ENCODE data around the gene GFM1. TPM values are rescaled to one million over a fixed set of nuclear protein-coding genes. Genes with fewer than 3 reads are reported as not detected.

GFM1 gene
- total and polyA plus RNA-seq, 2 experiments from 2014 or later, result 24.5 to 59.9 TPM

DNA sequence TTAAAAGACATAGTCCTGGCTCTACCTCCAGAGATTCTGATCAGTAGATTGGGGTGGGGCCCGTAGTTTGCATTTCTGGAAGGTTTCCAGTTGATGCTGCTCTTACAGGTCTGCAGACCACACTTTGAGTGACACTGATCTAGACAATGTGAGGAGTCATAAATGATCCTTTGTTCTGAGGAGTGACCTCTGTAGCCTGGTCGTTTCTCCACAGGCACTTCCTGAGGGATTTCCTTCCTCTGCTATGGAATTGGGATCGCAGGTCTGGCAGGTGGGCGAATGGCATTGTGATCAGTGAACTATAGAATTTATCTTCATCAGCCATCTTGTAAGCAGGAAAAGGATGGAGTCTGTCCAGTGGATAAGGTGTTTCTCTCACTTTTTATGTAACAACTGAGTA lies 5.5 kb downstream of the GFM1 start:
- Mint-ChIP-seq H3K4me1 (peaks cover 3% of the 10 kb centered on the region; the same call in 2 of the 3 replicates), H3K9me3 (no peaks in the 10 kb centered on the region), H3K27me3 (ENCODE audit: insufficient read depth, low read depth, poor library complexity) (no peaks in the 10 kb centered on the region), H3K4me3 (no peak overlapping the region), H3K36me3 (ENCODE audit: low read depth) (peaks cover 45% of the 10 kb centered on the region), H3K27ac (no peak overlapping the region)
- Histone ChIP-seq H3K4me1 (ENCODE audit: insufficient read depth) (peaks cover 4% of the 10 kb centered on the region; the same call in 1 of the 2 replicates), H3F3A (replicated peaks; ENCODE audit: low read depth) (no peaks in the 10 kb centered on the region), H3K27ac (ENCODE audit: low read depth) (no peak overlapping the region), H2AFZ (no peak overlapping the region), H3K9me2 (ENCODE audit: insufficient read depth) (no peaks in the 10 kb centered on the region), H4K20me1 (replicated peaks; ENCODE audit: insufficient read depth) (0 out of 2 replicates have a peak, but pooled peaks cover 3% of the 10 kb centered on the region), H3K27me3 (ENCODE audit: insufficient read depth) (no peaks in the 10 kb centered on the region), H3K36me3 (ENCODE audit: insufficient read depth) (peaks cover 44% of the 10 kb centered on the region), H3K4me2 (no peak overlapping the region), H3K4me3 (no peak overlapping the region), H3K79me2 (replicated peaks; ENCODE audit: insufficient read depth) (peaks cover 34% of the 10 kb centered on the region)
- ATAC-seq, result no peak
- DNase-seq (ENCODE audit: low spot score), result no peak
- TF ChIP-seq ZNF331 (CRISPR knock-in tag; IDR thresholded peaks at IDR 0.05; ENCODE audit: low read depth), result no peak
- TF ChIP-seq CREB1 (CRISPR knock-in tag; IDR thresholded peaks at IDR 0.05; ENCODE audit: low read depth), result no peak
- no peak for TF ChIP-seq STAT1 (IDR thresholded peaks at IDR 0.05; ENCODE audit: unreplicated experiment)
- no peak for TF ChIP-seq ZNF114 (CRISPR knock-in tag; IDR thresholded peaks at IDR 0.05)
- TF ChIP-seq, protein P1, sequence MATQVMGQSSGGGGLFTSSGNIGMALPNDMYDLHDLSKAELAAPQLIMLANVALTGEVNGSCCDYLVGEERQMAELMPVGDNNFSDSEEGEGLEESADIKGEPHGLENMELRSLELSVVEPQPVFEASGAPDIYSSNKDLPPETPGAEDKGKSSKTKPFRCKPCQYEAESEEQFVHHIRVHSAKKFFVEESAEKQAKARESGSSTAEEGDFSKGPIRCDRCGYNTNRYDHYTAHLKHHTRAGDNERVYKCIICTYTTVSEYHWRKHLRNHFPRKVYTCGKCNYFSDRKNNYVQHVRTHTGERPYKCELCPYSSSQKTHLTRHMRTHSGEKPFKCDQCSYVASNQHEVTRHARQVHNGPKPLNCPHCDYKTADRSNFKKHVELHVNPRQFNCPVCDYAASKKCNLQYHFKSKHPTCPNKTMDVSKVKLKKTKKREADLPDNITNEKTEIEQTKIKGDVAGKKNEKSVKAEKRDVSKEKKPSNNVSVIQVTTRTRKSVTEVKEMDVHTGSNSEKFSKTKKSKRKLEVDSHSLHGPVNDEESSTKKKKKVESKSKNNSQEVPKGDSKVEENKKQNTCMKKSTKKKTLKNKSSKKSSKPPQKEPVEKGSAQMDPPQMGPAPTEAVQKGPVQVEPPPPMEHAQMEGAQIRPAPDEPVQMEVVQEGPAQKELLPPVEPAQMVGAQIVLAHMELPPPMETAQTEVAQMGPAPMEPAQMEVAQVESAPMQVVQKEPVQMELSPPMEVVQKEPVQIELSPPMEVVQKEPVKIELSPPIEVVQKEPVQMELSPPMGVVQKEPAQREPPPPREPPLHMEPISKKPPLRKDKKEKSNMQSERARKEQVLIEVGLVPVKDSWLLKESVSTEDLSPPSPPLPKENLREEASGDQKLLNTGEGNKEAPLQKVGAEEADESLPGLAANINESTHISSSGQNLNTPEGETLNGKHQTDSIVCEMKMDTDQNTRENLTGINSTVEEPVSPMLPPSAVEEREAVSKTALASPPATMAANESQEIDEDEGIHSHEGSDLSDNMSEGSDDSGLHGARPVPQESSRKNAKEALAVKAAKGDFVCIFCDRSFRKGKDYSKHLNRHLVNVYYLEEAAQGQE (IDR thresholded peaks at IDR 0.05; ENCODE audit: unreplicated experiment), result no peak
- TF ChIP-seq JUNB (IDR thresholded peaks at IDR 0.05; ENCODE audit: unreplicated experiment), result no peak
- no peak for TF ChIP-seq NANOG (IDR thresholded peaks at IDR 0.05; ENCODE audit: borderline replicate concordance)
- no peak for TF ChIP-seq POLR2AphosphoS5 (IDR thresholded peaks at IDR 0.05; ENCODE audit: low read depth)
- TF ChIP-seq EZH2phosphoT487 (IDR thresholded peaks at IDR 0.05; ENCODE audit: unreplicated experiment), result no peak
- TF ChIP-seq, protein P2, sequence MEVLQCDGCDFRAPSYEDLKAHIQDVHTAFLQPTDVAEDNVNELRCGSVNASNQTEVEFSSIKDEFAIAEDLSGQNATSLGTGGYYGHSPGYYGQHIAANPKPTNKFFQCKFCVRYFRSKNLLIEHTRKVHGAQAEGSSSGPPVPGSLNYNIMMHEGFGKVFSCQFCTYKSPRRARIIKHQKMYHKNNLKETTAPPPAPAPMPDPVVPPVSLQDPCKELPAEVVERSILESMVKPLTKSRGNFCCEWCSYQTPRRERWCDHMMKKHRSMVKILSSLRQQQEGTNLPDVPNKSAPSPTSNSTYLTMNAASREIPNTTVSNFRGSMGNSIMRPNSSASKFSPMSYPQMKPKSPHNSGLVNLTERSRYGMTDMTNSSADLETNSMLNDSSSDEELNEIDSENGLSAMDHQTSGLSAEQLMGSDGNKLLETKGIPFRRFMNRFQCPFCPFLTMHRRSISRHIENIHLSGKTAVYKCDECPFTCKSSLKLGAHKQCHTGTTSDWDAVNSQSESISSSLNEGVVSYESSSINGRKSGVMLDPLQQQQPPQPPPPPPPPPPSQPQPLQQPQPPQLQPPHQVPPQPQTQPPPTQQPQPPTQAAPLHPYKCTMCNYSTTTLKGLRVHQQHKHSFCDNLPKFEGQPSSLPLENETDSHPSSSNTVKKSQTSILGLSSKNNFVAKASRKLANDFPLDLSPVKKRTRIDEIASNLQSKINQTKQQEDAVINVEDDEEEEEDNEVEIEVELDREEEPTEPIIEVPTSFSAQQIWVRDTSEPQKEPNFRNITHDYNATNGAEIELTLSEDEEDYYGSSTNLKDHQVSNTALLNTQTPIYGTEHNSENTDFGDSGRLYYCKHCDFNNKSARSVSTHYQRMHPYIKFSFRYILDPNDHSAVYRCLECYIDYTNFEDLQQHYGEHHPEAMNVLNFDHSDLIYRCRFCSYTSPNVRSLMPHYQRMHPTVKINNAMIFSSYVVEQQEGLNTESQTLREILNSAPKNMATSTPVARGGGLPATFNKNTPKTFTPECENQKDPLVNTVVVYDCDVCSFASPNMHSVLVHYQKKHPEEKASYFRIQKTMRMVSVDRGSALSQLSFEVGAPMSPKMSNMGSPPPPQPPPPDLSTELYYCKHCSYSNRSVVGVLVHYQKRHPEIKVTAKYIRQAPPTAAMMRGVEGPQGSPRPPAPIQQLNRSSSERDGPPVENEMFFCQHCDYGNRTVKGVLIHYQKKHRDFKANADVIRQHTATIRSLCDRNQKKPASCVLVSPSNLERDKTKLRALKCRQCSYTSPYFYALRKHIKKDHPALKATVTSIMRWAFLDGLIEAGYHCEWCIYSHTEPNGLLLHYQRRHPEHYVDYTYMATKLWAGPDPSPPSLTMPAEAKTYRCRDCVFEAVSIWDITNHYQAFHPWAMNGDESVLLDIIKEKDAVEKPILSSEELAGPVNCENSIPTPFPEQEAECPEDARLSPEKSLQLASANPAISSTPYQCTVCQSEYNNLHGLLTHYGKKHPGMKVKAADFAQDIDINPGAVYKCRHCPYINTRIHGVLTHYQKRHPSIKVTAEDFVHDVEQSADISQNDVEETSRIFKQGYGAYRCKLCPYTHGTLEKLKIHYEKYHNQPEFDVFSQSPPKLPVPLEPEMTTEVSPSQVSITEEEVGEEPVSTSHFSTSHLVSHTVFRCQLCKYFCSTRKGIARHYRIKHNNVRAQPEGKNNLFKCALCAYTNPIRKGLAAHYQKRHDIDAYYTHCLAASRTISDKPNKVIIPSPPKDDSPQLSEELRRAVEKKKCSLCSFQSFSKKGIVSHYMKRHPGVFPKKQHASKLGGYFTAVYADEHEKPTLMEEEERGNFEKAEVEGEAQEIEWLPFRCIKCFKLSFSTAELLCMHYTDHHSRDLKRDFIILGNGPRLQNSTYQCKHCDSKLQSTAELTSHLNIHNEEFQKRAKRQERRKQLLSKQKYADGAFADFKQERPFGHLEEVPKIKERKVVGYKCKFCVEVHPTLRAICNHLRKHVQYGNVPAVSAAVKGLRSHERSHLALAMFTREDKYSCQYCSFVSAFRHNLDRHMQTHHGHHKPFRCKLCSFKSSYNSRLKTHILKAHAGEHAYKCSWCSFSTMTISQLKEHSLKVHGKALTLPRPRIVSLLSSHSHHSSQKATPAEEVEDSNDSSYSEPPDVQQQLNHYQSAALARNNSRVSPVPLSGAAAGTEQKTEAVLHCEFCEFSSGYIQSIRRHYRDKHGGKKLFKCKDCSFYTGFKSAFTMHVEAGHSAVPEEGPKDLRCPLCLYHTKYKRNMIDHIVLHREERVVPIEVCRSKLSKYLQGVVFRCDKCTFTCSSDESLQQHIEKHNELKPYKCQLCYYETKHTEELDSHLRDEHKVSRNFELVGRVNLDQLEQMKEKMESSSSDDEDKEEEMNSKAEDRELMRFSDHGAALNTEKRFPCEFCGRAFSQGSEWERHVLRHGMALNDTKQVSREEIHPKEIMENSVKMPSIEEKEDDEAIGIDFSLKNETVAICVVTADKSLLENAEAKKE (CRISPR knock-in tag; IDR thresholded peaks at IDR 0.05), result no peak
- TF ChIP-seq, protein P3, sequence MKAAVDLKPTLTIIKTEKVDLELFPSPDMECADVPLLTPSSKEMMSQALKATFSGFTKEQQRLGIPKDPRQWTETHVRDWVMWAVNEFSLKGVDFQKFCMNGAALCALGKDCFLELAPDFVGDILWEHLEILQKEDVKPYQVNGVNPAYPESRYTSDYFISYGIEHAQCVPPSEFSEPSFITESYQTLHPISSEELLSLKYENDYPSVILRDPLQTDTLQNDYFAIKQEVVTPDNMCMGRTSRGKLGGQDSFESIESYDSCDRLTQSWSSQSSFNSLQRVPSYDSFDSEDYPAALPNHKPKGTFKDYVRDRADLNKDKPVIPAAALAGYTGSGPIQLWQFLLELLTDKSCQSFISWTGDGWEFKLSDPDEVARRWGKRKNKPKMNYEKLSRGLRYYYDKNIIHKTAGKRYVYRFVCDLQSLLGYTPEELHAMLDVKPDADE (IDR thresholded peaks at IDR 0.05), result no peak
- TF ChIP-seq, protein P4, sequence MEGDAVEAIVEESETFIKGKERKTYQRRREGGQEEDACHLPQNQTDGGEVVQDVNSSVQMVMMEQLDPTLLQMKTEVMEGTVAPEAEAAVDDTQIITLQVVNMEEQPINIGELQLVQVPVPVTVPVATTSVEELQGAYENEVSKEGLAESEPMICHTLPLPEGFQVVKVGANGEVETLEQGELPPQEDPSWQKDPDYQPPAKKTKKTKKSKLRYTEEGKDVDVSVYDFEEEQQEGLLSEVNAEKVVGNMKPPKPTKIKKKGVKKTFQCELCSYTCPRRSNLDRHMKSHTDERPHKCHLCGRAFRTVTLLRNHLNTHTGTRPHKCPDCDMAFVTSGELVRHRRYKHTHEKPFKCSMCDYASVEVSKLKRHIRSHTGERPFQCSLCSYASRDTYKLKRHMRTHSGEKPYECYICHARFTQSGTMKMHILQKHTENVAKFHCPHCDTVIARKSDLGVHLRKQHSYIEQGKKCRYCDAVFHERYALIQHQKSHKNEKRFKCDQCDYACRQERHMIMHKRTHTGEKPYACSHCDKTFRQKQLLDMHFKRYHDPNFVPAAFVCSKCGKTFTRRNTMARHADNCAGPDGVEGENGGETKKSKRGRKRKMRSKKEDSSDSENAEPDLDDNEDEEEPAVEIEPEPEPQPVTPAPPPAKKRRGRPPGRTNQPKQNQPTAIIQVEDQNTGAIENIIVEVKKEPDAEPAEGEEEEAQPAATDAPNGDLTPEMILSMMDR (conservative IDR thresholded peaks at IDR 0.05; ENCODE audit: low read depth in 2 of 2), result no peak
- no peak for TF ChIP-seq EZH2 (IDR thresholded peaks at IDR 0.05; ENCODE audit: low read depth, unreplicated experiment)
